ENCODE data around the gene ZNF326.

The ZNF326 gene

DNA sequence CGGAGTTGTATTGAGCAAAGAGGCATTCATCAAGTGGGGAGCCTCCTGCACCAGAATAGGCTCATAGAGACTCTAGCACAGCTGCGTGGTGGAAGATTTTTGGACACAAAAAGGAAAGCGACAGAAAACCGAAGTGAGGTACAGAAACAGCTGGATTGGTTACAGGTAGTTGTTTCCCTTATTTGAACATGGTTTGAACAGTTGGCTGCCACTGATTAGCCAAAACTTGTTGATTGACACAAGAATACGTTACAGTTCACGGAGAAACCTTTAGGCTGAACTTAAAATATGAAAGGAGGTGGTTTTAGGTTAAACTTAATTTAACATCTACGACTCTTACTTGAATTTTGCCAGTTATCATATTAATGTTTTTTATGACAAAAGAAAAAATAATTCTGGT is 89.1 kb downstream of the ZNF326 start:
- FAIRE-seq, result no peak
